GM18870 (cell line): ENCODE data around the gene TRAPPC2.
"Not testable (repeated sequence)": the region's sequence is repeated elsewhere in the genome, so short reads cannot be mapped to it uniquely, and the experiment has no call there.

Experiments
- ATAC-seq: cut with Tn5 transposase; IDR thresholded peaks from one replicate; pipeline ENCODE4 v1.9.1; 2021; ENCODE audit warnings: moderate library complexity; ENCODE audit not compliant: unreplicated experiment

The TRAPPC2 gene

GRCh38 chrX:13670197-13670596, 64.2 kb downstream of the TRAPPC2 start:
- no peak for ATAC-seq

GRCh38 chrX:13669755-13670154, 64.7 kb downstream of the TRAPPC2 start:
- not testable (repeated sequence) for ATAC-seq

- ATAC-seq = peak; percentile 83
These were observed 65.1 kb downstream of the TRAPPC2 start for GRCh38 chrX:13669246-13669737.

- ATAC-seq = no peak
These were observed 66.5 kb downstream of the TRAPPC2 start for GRCh38 chrX:13667919-13668318.

- ATAC-seq = no peak
These were observed 67.6 kb downstream of the TRAPPC2 start for GRCh38 chrX:13666836-13667235.

- no peak for ATAC-seq
These were observed 70.4 kb downstream of the TRAPPC2 start for GRCh38 chrX:13664020-13664419.

- no peak for ATAC-seq
These were observed 72.0 kb downstream of the TRAPPC2 start for GRCh38 chrX:13662355-13662791.
